Middle frontal gyrus (tissue), 1 donor: ENCODE measurements around the gene RGS9.

Experiments
- DNase-seq: peaks from one replicate; pipeline ENCODE4 v3.0.0-alpha.2; 2015; ENCODE audit warnings: low spot score; ENCODE audit errors: extremely low spot score

The RGS9 gene

DNA sequence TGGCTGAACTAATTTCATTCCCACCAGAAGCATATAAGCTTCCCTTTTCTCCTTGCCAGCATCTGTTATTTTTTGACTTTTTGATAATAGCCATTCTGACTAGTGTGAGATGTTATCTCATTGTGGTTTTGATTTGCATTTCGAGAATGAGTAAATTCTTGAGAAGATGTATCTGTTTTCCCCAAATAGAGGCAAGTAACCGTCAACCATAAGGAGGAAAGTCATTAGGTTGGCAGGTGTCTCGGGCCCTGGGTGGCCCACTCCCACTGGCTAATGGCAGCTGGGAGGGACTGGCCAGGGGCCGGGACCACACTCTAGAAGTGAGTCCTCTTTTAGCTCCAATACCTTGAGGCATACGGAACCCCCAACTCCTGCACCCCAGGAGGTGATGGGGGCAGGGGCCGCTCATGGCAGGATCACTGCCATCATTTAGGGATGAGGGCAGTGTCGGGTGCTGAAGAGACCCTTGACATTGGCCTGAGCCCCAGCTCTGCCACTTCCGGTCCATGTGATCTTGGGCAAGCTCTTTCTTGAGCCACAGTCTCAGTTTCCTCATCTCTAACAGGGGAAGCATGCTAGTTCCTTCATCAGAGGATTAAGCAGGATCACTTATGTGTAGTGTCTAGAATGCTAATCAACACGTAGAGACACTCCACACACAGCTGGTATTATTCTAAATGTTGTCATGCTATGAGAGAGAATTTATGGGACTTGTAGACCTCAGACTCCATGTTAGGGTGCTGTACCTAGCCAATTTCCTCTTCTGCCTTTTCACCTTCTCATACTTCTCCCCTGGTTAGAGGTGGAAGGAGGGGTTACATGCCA is 44.3 kb downstream of the RGS9 start:
- no peak for DNase-seq

DNA sequence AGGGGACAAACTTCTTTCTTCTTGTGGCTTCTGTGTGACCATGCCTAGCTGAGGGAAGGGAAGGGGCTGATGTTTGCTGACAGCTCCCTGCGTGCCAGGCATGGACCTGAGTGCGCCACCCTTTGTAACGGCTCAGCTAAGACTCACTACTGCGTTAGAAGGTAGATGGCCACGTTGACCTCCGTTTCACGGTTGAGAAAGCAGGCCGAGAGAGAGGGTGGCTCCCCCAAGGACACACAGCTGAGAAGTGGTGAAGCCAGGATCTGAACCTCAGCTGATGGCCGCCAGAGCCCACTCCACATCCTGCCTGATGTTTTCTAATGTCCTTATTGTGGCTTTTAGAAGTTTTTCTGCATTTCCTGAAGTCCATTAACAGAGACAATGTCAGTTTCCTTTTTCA is 45.1 kb downstream of the RGS9 start:
- DNase-seq = no peak

DNA sequence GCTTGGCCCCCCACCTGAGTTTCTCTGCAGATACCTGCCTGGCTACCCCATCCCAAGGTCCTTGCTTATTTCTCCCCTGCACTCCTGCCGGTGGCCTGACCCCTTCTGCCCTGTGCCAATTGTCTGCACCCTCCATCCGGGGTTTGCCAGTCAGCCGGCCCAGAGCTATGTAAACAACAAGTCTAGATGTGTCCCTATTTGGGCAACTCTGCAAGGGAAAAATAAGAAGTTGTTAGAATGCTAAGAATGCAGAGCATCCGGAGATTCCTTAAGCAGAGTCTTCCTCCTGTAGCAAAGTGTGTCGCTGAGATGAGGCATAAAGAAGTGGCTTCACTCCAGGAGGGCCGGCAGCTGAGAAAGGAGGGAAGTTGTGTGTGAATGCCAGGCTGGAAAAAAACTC is 46.6 kb downstream of the RGS9 start:
- DNase-seq = no peak

DNA sequence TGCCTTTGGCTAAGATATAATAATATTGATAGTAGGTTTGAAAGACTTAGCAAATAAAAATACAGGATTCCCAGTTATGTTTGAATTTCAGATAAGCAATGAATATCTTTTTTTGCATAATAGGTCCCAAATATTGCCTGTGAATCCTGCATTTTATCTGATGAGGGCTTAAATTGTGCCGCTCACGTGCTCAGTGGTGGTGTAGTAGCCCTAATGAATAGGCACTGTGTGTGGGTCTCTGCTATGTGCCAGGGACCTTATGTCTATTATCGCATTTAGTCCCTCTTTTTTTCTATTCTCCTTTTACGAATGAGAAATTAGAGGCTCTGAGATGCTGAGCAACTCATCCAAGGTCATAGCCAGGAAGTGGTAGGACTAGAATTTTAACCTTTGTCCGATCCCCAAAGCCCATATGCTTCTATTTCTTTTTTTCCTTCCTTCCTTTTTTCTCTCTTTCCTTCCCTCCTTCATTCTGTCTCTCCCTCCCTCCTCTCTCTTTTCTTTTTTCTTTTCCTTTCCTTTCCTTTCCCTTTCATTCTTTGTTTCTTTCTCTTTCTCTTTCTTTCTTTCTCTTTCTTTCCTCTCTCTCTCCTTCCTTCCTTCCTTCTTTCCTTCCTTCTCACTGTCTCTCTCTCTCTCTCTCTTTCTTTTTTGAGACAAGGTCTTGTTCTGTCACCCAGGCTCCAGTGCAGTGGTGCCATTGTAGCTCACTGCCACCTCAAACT is 47.2 kb downstream of the RGS9 start:
- no peak for DNase-seq

DNA sequence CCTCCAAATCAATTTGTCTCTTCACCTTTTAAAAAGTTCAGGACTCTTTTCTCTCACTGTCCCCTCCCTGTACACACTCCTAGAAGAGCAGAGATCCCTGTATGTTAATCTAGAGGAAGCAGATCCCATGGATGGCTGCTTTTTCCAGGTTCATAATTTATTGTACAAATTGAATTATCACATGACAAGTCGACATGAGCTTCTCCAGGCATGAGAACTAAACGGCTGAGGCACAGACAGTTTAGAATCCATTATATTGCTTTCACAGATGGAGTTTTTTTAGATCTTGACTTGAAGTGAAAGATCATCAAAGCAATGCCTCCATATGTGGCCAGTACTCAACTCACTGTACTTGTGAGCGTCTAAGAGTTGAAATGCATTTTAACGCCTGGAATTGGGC is 47.9 kb downstream of the RGS9 start:
- no peak for DNase-seq

DNA sequence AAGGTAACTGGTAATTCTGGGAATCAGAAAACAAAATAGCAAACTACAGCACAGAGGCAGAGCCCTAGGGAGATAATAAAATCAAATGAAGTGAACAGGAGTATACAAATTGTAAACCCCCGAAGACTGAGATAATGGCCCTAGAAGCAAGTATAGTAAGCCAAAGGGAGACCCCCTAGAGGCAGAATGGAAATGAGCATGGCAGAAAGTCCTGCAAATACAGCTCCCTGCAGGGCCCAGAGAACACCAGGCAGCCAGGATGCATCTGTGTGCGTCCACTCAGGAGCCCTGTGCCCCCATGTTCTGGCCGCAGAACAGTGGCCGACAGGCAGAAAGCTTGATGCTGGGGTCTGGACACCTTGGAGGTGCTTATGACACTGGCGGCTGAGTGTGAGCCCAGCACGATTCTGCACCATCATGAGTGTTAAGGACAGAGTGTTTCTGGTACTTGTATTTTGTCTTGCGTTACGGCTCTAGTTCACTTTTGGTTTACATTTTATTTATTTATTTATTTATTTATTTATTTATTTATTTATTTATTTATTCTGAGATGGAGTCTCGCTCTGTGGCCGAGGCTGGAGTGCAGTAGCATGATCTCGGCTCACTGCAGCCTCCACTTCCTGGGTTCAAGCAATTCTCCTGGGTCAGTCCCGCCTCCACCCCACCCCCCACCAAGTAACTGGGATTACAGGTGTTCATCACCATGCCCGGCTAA is 48.7 kb downstream of the RGS9 start:
- no peak for DNase-seq

DNA sequence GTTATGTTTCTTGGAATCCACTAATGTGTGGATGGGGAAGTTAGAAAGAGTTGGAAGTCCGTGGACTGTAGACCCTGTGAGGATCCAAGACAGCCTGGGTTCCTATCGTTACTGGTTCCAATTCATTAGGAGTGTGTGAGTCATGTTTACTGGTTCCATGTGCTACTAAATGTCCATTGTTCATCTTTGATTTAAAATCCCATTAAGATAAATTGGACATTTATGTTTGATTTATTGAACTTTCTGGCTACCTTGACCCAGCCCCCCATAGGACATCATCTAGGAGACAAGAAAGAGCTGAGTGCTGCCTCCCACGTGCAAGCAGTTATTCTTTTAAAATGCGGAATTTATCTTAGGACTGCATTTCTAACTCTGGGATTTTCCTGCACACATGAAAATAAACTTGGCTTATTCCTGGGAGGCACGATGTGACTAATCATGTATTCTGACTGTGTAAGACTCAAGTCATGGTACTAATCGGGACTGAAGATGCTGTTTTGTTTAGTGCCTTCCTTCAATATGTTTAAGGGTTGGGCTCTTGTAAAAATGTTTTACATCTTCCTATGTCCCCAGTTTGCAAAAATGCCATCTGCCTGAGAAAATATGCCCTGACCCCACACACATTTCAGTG is 53.4 kb downstream of the RGS9 start:
- DNase-seq = no peak

DNA sequence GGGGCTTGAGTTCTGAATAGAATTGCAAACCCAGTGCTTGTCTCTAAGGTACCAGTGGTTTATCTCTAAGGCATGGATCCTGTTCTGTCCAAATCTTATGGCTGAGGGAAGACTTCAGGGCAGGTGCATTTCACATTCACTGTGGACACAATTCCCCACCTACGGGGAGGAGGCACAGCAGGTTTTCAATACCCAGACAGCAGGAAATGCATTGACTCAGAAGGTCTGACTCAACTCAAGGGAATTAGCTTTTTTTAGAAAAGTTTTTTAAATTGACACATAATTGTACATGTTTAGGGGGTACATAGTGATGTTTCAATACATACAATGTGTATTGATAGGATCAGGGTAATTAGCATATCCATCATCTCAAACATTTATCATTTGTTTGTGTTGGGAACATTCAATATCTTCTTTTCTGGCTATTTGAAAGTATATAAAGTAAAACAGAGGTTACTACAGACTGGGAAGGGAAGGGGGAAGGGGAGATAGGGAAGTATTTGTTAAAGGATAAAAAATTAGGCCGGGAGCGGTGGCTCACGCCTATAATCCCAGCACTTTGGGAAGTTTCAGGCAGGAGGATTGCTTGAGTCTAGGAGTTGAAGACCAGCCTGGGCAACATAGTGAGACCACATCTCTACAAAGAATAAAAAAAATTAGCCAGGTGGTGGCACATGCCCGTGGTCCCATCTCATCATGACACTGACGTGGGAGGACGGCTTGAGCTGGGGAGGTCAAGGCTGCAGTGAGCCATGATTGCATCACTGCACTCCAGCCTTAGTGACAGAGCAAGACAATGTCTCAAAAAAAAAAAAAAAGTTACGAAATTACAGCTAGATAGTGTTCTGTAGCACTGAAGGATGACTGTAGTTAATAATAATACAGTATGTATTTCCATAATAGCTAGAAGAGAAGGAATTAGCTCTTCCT is 54.9 kb downstream of the RGS9 start:
- DNase-seq = no peak

DNA sequence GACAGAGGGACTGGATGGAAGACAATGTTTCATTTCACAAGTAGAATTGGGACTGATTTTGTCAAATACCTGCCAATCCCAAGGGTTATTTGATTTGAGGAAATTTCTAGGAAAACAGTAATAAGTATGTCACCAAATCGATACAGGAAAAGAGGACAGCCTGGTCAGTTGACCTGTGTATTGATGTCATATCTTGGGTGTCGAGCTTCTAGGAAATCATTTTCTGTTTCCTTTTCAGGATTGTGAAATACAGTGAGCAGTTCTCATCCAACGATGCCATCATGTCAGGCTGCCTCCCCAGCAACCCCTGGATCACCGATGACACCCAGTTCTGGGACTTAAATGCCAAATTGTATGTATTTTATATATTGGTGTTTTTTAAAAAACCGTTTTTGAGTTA is 56.1 kb downstream of the RGS9 start:
- DNase-seq = no peak

DNA sequence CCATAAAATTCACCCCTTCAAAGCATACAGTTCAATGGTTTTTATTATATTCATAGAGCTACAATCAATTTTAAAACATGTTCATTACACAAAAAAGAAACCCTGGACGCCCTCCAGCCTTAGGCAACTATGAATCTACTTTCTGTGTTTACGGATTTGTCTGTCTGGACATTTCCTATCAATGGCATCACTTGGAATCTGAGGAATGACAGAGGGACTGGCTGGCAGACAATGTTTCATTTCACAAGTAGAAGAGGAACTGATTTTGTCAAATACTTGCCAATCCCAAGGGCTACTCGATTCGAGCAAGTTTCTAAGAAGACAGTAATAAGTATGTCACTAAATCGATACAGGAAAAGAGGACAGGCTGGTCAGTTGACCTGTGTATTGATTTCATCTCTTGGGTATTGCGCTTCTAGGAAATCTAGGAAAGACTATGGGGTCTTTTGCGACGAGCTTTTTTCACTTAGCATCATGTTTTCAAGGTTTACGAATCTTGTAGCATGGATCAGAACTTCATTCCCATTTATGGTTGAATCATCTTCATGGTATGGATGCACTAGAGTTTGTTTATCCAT is 56.6 kb downstream of the RGS9 start:
- DNase-seq = no peak

DNA sequence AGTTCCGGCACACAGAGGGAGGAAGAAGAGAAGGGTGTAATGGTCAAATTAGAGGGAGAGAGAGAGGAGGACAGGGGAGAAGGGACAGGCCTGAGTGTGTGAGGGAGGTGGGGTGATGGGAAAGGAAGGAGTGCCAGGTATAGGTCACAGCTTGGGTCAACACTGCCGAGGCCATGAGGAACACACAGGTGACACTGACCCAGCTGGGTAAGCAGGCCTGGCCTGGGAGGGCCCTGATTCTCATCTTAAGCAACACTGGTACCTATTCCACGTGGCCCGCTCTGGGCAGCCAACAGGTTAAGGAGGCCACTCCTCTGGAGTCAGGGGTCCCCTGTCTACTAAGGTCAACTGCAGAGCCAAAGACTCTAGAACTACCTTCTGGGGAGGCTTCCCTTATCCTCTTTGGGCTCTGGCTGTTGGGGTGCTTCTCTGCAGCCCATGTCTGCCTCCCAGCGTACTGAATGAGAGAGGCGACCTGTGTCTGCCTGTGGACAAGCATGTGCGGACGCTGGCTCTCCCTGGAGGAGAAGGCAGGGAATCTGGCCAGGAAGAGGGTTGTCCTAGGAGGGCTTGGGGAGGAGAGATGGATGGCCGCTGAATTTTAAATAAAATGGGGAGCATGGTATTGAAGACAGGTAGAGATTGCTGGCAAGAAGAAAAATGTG is 57.6 kb downstream of the RGS9 start:
- no peak for DNase-seq

DNA sequence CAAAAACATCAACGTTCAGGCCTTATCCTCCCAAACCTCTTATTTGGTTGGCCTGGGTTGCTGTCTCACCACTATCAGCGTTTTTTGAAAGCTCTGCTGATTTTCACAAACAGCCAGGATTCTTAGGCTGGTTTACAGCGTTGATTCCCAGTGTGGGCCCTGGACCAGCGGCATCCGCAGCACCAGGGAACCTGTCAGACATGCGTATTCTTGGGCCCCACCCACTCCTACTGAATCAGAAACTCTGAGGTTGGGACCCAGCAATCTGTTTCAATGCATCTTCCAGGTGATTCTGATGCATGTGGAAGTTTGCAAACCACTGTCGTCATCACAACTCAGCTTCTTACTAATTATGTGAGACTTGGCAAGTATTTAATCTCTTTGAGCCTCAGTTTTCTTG is 58.5 kb downstream of the RGS9 start:
- no peak for DNase-seq

DNA sequence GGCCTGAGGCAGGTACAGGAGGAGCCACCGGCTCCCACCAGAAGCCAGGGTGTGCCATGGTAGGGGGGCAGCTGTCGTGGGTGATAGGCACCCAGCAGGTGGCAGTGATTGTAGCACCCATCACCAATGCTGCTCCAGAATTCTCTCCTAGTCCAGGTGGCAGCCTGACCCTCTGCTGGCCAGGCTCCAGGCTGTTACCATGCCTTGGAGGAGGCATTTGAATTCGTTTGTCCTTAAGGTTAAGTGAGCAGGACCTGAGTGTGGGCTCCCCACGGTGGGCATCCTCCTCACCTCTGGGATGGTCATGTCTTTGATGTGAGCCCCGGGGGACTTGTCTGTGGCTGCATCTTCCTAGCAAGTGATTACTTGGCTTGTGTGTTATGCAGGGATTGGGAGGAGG is 59.4 kb downstream of the RGS9 start:
- no peak for DNase-seq

DNA sequence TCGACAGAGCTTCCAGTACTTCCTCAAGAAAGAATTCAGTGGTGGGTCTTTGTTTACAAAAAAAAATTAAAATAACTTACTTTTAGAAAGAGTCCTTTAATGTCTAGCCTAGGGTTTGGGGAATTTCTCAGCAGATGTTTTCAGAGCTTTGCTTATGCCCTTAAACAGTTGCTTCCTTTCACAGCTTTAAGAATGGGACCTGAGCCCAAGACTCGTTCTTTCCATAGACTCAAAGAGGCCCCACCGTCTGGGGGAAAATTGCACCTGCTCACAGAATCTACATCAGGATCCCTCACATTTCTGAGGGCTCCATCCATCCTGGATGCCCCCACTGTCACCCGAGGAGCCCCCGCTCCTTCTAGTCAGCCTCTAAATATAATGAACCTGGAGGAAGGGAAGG is 60.0 kb downstream of the RGS9 start:
- no peak for DNase-seq

DNA sequence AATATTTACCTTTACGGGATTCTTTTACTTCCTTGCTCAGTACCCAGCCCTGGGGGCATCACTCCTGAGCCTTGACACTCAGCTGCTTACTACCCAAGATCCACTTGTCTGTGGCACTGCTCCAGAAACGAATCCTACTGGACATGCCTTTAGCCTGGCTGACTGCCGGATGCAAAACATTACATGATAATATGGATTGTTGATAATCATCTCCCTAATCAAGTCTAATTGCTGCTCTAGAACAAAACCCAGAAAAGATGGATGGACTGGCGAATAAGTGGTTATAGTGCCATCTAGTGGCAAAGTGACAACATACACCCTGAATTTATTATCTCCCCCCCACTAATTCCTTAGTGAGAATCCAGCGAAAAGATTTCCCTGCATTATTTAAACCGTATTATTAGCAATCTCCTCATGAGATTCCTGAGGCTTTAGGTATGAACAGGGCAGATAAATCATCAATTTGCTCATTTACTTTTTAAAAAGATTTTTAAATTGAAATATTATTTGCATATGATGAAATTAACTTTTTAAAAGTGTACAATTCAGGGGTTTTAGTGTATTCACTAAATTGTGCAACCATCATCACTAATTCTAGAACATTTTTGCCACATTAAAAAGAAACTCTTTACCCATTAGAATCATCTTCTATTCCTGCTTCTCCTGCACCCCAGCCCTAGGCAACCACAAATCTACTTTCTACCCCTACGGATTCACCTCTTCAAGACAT is 61.6 kb downstream of the RGS9 start:
- no peak for DNase-seq

DNA sequence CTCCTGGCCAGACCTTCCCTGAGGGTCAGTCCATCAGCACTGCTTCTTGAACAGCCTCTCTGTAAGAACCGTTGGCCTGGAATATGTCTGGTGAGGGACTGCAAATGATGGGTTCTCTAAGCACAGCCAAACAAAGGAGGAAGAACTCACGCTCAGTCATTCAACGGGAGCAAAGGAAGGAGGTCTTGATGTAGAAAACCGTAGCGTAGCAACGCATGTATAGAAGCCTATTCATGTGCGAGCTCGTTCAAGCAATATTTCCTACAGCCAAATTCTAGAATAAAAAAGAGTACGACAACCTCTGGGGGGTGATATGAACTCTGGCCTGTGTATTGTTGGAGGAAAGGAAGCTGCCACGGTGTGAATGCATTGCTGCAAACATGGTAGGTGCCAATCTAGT is 64.2 kb downstream of the RGS9 start:
- no peak for DNase-seq

DNA sequence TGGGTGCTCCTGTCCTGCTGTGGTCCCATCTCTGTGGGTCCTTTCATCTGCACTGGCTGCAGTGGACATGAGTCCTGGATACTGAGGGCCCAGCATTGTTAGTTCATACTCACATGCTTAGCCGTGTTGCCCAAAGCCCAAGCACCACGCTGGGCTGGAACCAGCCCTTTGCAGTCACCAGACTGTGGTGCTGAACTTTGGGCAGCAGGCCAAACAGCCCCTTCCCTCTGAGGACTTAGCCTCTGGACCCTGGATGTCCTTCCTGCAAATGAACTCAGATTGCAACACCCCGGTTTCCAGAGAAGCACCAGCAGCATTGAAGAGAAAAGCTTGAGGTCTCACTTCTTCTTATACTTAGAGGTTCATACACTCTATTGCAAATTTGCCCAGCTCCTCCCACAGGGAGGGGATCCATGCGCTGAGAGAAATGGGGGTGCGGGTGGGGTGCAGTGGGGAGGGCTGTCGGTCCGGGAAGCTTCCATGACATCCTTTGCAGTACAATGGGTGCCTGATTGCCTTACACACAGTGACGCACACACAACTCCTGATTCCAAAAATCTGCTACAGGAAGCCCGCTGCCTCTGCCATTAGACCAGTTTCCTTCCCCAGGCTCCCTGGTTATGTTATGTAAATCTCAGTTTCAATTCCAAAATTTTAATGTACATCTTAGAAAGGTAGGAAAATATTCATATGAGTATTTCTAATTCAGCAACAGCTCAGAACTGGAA is 65.8 kb downstream of the RGS9 start:
- DNase-seq = no peak

DNA sequence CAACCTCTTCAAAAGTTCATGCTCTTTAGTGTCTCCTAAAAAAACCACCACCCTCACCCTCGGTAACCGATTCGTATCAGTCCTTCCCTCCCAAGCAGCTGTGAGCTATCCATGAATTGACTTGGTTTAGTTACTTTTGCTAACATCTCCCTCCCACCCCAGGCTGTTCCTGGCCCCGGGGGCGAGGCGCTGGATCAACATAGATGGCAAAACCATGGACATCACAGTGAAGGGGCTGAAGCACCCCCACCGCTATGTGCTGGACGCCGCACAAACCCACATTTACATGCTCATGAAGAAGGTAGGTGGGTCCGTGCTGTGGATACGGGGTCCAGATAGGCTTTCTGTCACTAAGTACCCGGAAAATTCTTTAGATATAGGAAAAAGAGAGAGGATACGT is 66.8 kb downstream of the RGS9 start:
- DNase-seq = no peak

DNA sequence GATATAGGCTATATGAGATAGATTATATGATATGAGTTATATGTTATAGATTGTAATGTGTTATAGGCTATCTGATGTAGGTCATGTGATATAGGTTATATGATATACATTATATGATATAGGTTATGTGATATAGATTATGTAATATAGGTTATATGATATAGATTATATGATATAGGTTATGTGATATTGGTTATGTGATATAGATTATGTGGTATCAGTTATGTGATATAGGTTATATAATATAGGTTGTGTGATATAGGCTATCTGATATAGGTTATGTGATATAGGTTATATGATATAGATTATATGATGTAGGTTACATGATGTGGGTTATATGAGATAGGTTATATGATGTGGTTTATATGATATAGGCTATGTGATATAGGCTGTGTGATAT is 68.5 kb downstream of the RGS9 start:
- DNase-seq = no peak
